Activated CD8-positive, alpha-beta memory T cell treated with anti-CD3 and anti-CD28 coated beads, Interleukin-2, amount 50 U/mL, for 4 hours (primary cell): Measurements from ENCODE around the gene SDK2.

Experiments used
- DNase-seq: peaks from one replicate; pipeline ENCODE4 v3.0.0-alpha.2; 2020

Gene SDK2

GRCh38 chr17:73630965-73631595 lies 13.2 kb downstream of the SDK2 start:
- no peak for DNase-seq

DNA sequence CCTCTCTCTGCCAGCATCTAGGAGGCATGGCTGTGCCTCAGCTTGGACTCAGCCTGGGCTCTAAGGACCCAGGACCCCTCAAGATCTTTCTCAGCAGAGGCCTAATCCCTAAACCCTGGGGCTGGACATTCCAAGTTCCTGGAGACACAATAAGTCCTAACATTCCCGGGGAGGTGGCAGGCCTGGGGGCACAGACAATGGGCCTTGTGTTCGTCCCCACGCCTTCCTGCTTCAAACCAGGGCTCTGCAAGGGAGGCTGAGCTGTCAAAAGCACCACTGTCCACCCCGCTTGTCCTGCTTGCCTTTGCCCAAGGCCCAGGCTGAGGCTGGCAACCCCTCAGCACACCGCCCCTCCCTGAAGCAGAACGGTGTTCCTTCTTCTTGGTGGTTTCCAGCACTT lies 13.7 kb downstream of the SDK2 start:
- DNase-seq = no peak

DNA sequence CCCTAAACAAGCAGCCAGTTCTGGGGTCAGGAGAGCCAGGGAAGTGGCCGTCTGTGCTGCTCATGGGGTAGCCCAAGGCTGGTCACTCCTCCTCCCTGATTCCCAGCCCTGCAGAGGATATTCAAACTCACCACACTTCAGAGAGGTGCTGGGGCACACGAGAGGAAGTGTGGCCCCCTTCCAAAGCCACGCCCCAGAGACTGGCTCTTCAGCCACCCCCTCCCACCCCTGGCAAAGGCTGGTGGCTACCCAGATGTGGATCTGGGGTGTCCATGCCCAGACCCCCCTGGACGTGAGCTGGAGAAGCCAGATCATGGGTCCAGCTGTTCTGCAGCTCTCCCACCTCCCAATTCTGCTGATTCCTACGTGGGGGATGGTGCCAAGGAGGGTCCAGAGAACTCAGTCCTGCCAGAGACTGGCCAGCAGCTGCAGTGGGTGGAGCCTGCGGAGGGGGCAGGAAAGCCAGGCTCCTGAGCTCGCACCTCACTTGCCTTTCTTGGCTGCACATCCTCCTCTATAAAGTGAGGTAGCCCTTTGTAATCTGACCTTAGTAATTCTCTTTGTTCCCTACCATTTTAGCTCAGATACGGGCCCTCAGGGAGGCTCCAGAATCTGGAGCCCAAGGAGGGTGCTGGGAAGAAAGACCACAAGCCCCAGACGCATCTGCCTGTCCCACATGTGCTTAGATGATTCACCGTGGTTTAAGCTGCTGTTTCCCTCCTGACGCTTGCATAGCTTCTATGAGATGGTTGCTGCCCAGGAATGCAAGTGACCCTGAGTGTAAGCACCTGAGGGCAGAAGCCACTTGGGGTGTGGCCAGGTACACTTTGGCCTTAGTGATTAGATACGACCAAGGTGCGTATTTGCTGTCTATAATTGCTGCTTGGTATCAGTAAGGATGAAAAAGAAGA lies 15.3 kb downstream of the SDK2 start:
- DNase-seq = no peak

DNA sequence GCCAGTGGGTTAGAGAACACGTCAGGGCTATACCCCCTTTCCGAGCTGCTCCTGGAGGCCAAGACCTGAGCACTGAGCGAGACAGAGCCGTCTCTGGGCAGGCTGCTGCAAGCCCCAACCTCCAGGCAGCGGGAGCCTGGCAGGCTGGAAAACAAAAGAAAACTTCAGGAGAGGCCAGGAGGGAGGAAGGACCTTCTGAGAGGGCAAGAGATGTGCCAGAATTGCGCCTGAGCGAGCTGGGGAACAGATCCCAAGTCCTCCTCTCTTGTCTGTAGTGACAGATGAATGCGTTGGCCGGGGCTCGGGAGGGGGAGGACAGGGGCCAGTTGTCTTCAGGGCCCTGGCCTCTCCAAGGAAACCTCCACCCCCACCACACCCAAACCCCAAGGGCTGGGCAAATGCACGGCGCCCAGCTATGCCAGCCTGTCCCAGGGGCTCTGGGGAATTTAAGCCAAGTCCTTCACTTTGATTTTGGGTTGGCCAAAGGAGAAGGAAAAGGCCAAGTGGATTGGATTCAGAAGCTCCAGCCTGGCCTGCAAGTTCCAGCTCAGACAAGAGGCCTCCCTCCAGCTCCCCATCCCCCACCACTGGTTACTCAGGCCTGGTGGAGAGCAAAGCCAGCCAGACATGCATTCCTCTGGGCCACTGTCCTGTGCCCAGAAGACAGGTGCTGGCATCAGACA lies 18.1 kb downstream of the SDK2 start:
- no peak for DNase-seq

GRCh38 chr17:73625006-73625405 lies 19.2 kb downstream of the SDK2 start:
- no peak for DNase-seq

DNA sequence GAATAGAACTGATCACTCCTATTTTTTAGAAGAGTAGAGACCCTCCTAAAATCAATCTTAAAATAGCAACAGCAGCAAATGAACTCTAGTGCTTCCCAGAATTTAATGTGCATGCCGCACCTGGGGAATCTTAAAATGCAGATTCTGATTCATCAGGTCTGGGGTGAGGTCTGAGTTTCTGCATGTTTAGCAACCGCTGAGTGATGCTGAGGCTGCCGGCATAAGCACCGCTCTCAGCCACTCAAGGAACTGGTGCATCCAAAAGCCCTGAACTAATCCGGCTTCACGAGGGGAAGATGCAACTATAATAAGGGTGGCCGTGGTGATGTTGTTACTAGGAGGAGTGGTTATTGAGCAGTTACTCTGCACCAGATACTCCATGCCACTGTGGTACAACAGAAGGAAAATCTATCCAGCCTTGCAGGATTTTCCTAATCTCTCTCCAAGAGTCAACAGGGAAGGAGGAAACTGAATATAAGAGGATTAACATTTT lies 19.7 kb downstream of the SDK2 start:
- no peak for DNase-seq

- no peak for DNase-seq
Observed at GRCh38 chr17:73623818-73624217, 20.4 kb downstream of the SDK2 start.

DNA sequence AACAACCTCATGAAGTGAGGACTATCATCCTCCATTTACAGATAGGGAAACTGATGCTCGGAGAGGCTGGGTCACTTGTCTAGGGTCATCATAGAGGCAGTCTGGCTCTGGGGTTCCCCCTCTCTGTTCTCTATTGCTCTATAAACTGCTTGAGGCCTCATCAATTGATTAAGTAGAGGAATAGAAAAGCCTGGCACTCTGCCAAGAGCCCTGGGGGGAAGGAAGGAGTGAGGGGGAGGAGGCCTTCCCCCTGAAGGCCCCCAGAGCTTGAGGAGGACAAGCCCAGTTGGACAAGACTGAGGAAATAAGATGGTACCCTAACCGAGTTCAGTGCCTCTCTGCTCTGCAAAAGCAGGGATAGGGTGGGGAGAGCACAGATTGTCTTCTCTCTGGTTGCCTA lies 21.0 kb downstream of the SDK2 start:
- no peak for DNase-seq

DNA sequence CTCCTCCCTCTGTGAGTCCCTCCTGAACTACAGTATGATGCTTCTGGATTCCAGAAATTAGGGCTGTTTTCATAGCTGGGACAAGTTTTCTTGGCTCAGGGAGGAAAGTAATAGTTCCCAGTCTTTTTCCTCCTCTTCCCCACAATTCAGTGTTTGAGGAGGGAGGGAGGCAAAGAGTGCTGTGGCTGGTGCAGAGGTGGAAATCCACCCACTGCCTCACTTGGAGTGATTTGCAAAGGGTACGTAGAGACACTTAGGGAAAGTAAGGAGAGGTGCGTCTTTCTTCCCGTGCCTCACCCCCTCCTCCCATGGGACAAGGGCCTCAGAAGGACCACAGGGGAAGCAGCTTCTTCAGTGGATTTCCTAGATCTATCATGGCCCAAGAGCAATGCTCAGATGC lies 21.9 kb downstream of the SDK2 start:
- no peak for DNase-seq

DNA sequence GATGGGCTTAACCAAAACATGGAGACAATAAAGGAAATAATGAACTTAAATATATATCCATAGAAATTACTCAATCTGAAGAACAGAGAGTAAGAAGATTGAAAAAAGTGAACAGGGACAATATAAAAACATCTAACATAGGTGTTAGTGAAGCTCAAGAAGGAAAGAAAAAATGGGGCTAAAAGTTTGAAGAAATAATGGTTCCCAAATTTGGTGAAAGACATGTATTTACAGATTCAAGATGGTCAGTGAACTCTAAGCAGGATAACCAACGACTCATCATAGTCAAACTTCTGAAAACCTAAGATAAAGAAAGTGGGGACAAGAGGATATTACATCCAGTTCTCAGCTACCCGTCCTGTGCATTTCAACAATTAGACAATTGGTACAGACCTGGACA lies 22.6 kb downstream of the SDK2 start:
- no peak for DNase-seq

DNA sequence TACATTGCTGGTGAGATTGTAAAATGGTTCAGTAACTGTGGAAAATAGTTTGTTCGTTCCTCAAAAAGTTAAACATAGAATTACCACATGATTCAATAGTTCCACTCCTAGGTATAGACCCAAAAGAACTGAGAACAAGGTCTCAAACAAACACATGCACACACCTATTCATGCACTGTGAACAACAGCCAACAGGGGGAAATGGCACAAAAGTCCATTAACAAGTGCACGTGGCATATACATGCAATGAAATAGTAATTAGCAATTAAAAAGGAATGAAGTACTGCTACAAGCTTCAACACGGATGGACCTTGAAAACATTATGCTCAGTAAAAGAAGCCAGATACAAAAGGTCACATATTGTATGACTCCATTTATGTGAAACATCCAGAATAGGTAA lies 23.8 kb downstream of the SDK2 start:
- no peak for DNase-seq

DNA sequence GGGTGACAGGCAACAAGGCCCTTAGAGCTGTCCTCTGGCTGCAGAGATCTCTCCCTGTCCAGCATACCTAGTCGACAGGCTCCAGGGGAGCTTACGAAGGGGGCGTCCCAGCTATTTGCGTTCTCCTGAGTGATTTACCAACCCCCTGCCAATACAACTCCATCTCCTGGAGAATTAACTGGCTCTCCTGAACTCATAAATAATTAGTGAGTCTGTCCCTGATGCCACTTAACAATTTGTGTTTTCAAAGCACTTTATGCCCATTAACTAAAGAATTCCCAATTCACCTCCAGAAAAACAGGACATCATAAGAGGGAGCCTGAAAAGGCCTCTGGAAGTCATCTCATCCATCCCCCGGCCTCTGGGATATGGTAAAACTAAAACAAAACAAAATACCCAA lies 26.7 kb downstream of the SDK2 start:
- DNase-seq = no peak

- DNase-seq = no peak
Observed at GRCh38 chr17:73616873-73617404, 27.3 kb downstream of the SDK2 start.

GRCh38 chr17:73616120-73616872 lies 27.9 kb downstream of the SDK2 start:
- DNase-seq = no peak

GRCh38 chr17:73614256-73614655 lies 30.0 kb downstream of the SDK2 start:
- DNase-seq = no peak

GRCh38 chr17:73613271-73614233 lies 30.7 kb downstream of the SDK2 start:
- no peak for DNase-seq

GRCh38 chr17:73612031-73612472 lies 32.2 kb downstream of the SDK2 start:
- no peak for DNase-seq

DNA sequence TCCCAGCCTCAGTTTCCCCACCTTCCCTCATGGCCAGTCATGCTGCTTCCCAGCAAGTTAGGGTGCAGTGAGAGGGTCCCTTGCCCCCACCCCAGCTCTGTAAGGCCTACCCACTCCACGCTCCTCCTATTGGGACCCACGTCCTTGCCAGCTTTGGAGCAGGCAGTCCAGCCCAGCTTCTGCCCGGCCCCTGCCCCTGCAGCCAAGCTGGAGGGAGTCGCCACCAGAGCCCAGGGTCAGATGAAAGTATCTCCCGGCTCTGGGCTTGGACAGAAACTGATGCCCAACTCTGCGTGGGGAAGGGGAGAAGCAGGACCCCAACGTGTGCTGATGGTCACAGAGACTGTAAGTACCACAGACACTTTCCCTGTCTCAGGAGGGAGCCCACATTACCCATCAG lies 32.6 kb downstream of the SDK2 start:
- no peak for DNase-seq

DNA sequence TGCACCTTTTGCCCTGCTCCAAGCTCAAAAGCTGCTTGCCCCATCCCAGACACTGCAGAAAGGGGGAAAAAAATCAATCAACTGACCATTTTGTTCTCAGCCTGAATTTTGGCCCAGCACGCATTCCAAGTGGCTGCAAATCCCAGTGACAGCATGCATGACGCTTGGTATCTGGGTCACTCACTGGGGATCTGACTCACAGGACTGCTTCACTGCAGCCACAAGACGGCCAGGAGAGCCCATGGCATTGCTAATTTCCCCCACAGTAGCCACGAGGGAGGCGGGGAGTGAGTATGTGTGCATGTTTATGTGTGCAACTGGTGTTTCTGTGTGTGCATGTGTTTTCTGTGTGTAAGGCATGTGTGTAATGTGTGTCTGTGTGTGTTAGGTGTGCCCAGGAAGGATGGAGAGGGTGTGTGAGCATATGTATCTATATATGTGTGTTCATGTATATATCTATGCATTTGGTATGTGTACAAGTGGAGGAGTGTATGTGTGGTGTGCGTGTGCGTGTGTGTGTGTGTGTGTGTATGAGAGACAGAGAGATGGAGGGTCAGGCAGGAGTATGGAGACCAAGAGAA lies 33.8 kb downstream of the SDK2 start:
- DNase-seq = no peak

- no peak for DNase-seq
Observed at GRCh38 chr17:73609758-73610157, 34.5 kb downstream of the SDK2 start.

DNA sequence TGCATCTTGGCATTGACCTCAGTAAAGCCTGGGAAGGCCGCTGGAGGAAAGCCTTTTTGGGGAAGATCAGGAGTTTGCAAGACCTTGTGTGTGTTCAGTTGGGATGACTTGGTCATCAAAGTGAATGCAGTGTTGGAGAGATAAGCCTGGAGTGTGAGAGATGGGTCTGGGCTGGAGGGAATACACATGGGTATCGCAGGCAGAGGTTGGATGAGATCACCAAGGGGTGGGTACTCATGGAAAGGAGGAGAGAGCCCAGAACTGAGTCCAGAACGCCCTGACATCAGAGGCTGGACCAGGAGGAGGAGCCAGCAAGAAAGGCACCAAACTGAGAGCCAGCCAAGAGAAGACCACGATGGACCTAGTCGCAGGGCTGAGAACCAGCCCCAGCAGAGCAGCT lies 35.2 kb downstream of the SDK2 start:
- DNase-seq = no peak
